ENCODE measurements around the gene PRR23A.
"Not testable (repeated sequence)": the region's sequence is repeated elsewhere in the genome, so short reads cannot be mapped to it uniquely, and the experiment has no call there.

Gene PRR23A

DNA sequence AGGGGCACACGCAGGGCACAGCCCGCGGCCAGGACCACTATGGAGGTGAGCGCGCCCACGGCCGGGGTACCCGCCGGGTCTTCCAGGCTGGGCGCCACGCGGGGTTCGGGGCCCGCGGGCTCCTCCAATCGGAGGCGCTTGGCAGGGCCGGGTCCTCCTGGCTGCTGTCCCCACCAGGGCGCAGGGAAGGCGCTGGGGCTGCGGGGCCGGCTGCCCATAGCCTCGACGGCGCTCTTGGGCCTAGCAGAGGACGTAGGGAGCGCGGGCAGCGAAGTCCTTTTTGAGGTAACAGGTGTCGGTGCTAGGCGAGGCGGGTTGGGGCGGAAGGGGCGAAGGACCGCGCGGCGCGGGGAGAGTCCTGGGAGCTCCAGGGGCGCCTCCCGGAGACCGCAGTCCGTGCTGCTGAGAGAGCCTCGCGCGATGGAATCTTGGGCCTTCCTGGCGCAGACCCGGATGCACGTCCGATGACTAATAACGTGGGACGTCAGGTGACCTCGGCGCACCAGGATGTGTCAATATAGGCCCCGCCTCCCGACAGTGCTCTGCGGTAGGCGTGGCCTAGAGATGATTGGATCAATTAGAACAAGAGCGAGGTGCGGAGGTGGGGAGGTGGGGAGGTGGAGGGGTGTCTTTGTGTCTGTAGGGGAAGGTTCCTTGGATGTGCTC lies at the start of gene PRR23A:
Gene PRR23A (minus strand): TSS at position 218 of the 666 bp plus-strand sequence. CDS start 0 bp downstream, at position 218.
- no peak for DNase-seq (ENCODE audit: low read depth)

- no peak for DNase-seq (ENCODE audit: low read depth)
Observed at GRCh38 chr3:139052802-139053600, 46.9 kb upstream of the PRR23A start.

GRCh38 chr3:139044366-139045210 lies 38.5 kb upstream of the PRR23A start, which contains the start of gene PRR23C:
TSS of gene PRR23C (minus strand) at chr3:139044892. CDS start at chr3:139044620, 272 bp downstream.
- DNase-seq (ENCODE audit: low read depth) = no peak

- no peak for DNase-seq (ENCODE audit: low read depth)
Observed at GRCh38 chr3:139043554-139044365, 37.7 kb upstream of the PRR23A start.

DNA sequence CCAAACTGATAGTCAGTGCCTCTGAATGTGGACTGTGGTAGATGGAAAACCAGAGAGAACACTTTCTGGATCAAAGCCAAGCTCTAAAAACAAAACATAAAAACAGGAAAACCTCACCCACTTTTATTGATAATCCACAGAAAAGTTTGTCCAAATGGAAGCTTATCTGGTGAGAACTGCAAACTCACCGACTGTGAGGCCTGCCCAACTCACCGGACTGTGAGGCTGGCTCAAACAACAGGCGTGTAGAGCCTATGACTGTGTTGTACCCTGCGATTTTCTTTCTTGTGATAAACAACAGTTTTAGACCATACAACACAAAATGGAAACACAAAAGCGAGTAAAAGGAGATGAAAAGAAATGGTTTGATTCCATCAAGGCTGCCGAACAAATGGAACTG lies 31.4 kb upstream of the PRR23A start:
- DNase-seq (ENCODE audit: low read depth) = no peak

- DNase-seq (ENCODE audit: low read depth) = no peak
Observed at GRCh38 chr3:139032326-139033002, 26.4 kb upstream of the PRR23A start.

- not testable (repeated sequence) for DNase-seq (ENCODE audit: low read depth)
Observed at GRCh38 chr3:139030576-139030975, 24.5 kb upstream of the PRR23A start.

DNA sequence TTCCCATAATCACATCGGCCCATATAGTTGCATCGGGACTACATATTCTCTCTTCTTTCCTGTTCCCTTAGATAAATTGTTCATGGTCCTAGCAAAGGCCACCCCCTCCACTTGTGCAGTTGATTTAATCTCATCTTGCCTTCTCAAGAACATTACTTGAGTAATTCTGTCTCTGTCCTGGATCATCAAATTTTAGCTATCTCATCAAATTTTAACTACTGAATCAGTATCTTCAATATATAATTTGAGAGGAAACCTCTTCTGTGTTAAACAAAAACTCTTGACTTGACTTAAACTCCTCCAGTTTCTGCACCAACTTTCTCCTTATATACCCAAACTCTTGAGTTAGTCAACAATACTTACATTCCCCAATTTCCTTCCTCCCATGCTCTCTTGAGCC lies 18.9 kb upstream of the PRR23A start:
- no peak for DNase-seq (ENCODE audit: low read depth)

DNA sequence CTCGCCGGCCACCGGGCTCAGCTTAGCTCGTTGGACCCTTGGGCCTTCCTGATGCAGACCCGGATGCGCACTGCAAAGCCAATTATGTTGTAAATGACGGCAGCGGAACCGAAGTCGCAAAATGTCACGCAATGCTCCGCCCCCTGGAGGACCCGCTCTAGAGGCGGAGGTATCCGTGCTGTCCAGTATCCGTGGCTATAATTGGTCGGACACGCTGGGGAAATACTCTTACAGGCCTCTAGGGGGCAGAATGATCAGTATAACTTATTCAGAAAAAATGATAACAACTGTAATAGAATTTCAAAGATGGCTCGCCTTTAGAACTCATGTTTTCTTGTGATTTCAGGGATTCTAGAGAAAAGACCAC lies 14.8 kb upstream of the PRR23A start, which contains the start of gene PRR23B:
Gene PRR23B (minus strand): TSS at position 59 of the 367 bp plus-strand sequence. CDS start 265 bp downstream, outside the sequence.
- no peak for DNase-seq (ENCODE audit: low read depth)

GRCh38 chr3:139020036-139020867 lies 14.2 kb upstream of the PRR23A start:
- DNase-seq (ENCODE audit: low read depth) = no peak

DNA sequence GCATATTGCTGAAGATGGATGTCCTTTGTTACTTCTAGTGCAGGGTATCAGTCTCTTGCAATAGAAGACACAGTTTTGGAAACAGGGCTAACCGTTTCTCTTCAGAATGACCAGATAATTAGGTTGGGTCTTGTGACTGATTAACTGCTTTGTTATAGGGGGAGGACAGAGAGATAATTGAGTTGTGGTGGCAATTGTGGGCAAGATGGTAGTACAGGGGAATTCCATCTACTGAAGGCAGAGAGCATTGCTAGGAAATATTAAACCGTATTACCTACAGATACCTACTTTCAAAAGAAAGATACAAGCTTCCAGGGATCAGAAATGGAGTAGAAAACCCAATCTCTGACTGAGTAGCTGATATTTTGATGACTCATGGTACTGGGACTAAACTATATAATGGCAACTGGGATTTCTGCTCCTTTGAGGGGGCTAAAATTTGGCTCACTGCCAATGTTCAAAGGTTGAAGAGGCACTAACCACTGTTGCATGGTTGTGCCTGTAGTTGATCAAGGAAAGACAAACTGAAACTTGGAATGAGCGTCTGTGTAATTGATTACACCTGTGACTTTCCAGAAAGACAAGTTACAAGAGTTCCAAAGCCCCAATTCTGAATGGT lies 10.5 kb upstream of the PRR23A start:
- DNase-seq (ENCODE audit: low read depth) = no peak

DNA sequence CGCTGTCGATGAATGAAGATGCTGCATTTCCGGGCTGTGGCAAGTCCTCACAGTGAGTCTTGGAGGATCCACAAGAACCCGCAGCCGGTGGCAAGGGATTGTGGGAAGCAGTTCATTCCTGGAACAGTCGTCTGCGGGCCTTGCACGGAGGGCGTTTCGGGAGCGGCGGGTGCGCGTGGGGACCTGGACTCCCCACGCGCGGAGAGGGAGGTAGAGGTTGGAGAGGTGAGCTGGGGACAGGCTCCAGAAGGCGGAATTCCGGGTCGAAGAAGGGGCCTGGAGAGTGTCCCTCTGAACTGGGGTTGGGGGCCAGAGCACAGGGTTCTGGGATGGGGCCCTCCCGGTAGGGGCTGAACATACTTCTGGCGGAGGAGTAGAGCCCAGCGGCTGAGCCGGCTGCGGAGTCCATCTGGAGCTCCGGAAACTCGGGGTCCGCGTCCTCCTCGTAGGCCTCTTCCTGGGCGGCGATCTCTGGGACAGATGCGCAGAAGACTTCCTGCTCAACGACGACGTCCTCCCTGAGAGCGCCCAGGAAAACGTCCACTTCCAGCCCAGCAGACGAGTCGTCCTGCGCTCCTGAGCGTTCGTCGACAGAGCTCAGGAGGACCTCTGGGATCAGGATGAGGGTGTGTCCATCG lies 593 bp downstream of the PRR23A start:
- DNase-seq (ENCODE audit: low read depth) = no peak

DNA sequence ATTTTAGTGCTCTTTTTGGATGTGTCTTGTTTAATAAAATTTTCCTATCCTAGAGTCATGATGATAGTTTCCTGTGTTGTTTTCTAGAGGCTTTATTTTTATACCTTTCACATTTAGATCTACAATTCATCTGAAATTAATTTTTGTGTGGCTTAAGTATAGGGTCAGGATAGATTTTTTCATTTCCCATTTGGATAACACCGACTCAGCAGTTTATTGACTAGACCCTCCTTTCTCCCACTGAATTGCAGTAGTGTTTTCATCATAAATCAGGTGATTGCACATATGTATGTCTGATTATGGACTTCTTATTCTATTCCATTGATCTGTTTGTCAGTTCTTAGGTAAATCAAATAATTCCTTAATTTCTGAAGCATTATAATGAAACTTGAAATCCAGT lies 10.4 kb downstream of the PRR23A start:
- DNase-seq (ENCODE audit: low read depth) = no peak

DNA sequence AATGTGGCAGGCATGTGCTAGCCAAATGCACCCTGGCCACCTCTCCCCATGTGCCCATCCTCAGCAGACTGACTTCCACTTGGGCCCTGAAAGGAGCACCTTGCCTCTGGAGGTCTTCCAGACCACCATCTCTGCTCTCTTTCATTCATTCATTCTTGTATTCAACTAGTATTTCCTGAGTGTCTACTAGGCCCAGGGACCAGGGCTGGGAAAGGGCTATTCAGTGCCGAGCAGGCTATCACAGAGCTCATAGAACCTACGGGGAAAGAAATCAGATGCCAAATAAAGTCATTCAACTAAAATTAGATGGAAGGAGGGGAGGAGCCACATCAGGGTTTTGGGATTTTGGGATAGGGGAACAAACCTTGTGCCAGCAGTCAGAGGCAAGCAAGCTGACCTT lies 18.9 kb downstream of the PRR23A start:
- no peak for DNase-seq (ENCODE audit: low read depth)

- DNase-seq (ENCODE audit: low read depth) = no peak
Observed at GRCh38 chr3:138985932-138986331, 20.1 kb downstream of the PRR23A start.

- no peak for DNase-seq (ENCODE audit: low read depth)
Observed at GRCh38 chr3:138984816-138985215, 21.3 kb downstream of the PRR23A start.

GRCh38 chr3:138976047-138976446 lies 30.0 kb downstream of the PRR23A start:
- DNase-seq (ENCODE audit: low read depth) = no peak

GRCh38 chr3:138975351-138975750 lies 30.7 kb downstream of the PRR23A start:
- DNase-seq (ENCODE audit: low read depth) = no peak

- DNase-seq (ENCODE audit: low read depth) = no peak
Observed at GRCh38 chr3:138974462-138974861, 31.6 kb downstream of the PRR23A start.

All from stimulated activated CD8-positive, alpha-beta memory T cell treated with anti-CD3 and anti-CD28 coated beads, Interleukin-4, amount 100 ng/mL, for 24 hours (primary cell).